IPS DF 6.9 (cell line): Measurements from ENCODE around the gene EEF2KMT.
"Not testable (repeated sequence)": the region's sequence is repeated elsewhere in the genome, so short reads cannot be mapped to it uniquely, and the experiment has no call there.

Source experiments
- DNase-seq: peaks from one replicate; pipeline ENCODE4 v3.0.0-alpha.2; 2013; ENCODE audit warnings: low read depth, low spot score
- H3K27ac ChIP-seq: one replicate; pipeline ENCODE4 v1.5.1; 2013; ENCODE audit warnings: low read length, control low read depth
- H3K27me3 ChIP-seq: 2 replicates; pipeline ENCODE4 v1.6.1; 2013; ENCODE audit warnings: mild to moderate bottlenecking, low read length; ENCODE audit not compliant: control insufficient read depth, insufficient read depth
- H3K36me3 ChIP-seq: 2 replicates; pipeline ENCODE4 v1.6.1; 2013; ENCODE audit warnings: low read length; ENCODE audit not compliant: control insufficient read depth, insufficient read depth
- H3K4me1 ChIP-seq: 2 replicates; pipeline ENCODE4 v1.6.1; 2013; ENCODE audit warnings: low read length; ENCODE audit not compliant: control insufficient read depth, insufficient read depth
- H3K4me3 ChIP-seq: 2 replicates; pipeline ENCODE4 v1.5.1; 2013; ENCODE audit warnings: mild to moderate bottlenecking, low read length
- H3K9me3 ChIP-seq: 2 replicates; pipeline ENCODE4 v1.6.1; 2013; ENCODE audit warnings: low read length, inconsistent platforms; ENCODE audit not compliant: control insufficient read depth, insufficient read depth
- WGBS: extraction: QIAGEN DNeasy Blood & Tissue Kit; methylation state at CpG from one replicate; pipeline ENCODE4 v1.1.7; 2013; ENCODE audit warnings: mixed read lengths, missing lambda C conversion rate; ENCODE audit not compliant: insufficient read length, insufficient coverage; 5-methylcytosine and 5-hydroxymethylcytosine counted together

Gene EEF2KMT

GRCh38 chr16:5097470-5098220, at the start of gene EEF2KMT:
Gene EEF2KMT (minus strand): TSS chr16:5097795. CDS start chr16:5097739, 56 bp downstream.
- peak within 1 kb of the TSS; percentile 65 for H3K4me3 ChIP-seq
- not testable (repeated sequence) for H3K27me3 ChIP-seq, H3K9me3 ChIP-seq, H3K4me1 ChIP-seq, H3K27ac ChIP-seq, H3K36me3 ChIP-seq
- WGBS, result no CpG with 5 or more reads among the region's 67 CpGs
- peak; percentile 76 for DNase-seq

GRCh38 chr16:5144621-5144956, 47.0 kb upstream of the EEF2KMT start:
- WGBS, result no CpG with 5 or more reads among the region's 1 CpG
- DNase-seq, H3K27ac ChIP-seq: not testable (repeated sequence)

GRCh38 chr16:5143761-5144620, 46.4 kb upstream of the EEF2KMT start:
- WGBS, result no CpG with 5 or more reads among the region's 7 CpGs
- no peak for DNase-seq

More at GRCh38 chr16:5144621-5144956, 47.0 kb upstream of the EEF2KMT start:
- not testable (repeated sequence) for H3K9me3 ChIP-seq, H3K36me3 ChIP-seq, H3K4me1 ChIP-seq, H3K27me3 ChIP-seq, H3K4me3 ChIP-seq

GRCh38 chr16:5140151-5140550, 42.6 kb upstream of the EEF2KMT start:
- not testable (repeated sequence) for H3K27me3 ChIP-seq, H3K9me3 ChIP-seq, H3K4me1 ChIP-seq, DNase-seq, H3K27ac ChIP-seq, H3K4me3 ChIP-seq, H3K36me3 ChIP-seq
- no CpG with 5 or more reads among the region's 7 CpGs for WGBS

More at GRCh38 chr16:5143761-5144620, 46.4 kb upstream of the EEF2KMT start:
- Histone ChIP-seq H3K27ac (no peak overlapping the region), H3K4me3 (no peak overlapping the region), H3K27me3 (no peaks in the 10 kb centered on the region), H3K9me3 (no peaks in the 10 kb centered on the region), H3K4me1 (no peaks in the 10 kb centered on the region; the same call in 1 of the 2 replicates), H3K36me3 (no peaks in the 10 kb centered on the region)

- H3K4me3 ChIP-seq, H3K9me3 ChIP-seq, H3K36me3 ChIP-seq, H3K4me1 ChIP-seq, H3K27me3 ChIP-seq: not testable (repeated sequence)
- WGBS, result no CpG with 5 or more reads among the region's 13 CpGs
- peak overlapping the region; percentile 68 for H3K27ac ChIP-seq
- DNase-seq, result peak; percentile 31
These were observed 37.3 kb upstream of the EEF2KMT start for GRCh38 chr16:5134739-5135452.

- not testable (repeated sequence) for H3K27me3 ChIP-seq, H3K9me3 ChIP-seq, H3K36me3 ChIP-seq, H3K27ac ChIP-seq, H3K4me1 ChIP-seq, DNase-seq, H3K4me3 ChIP-seq
- WGBS, result no CpG with 5 or more reads among the region's 13 CpGs
These were observed 35.5 kb upstream of the EEF2KMT start for GRCh38 chr16:5132915-5133600.

GRCh38 chr16:5131467-5132004, 33.9 kb upstream of the EEF2KMT start:
- not testable (repeated sequence) for H3K36me3 ChIP-seq, H3K27ac ChIP-seq, H3K9me3 ChIP-seq, H3K4me3 ChIP-seq, H3K27me3 ChIP-seq, H3K4me1 ChIP-seq, DNase-seq
- WGBS, result no CpG with 5 or more reads among the region's 3 CpGs

- H3K4me1 ChIP-seq, H3K4me3 ChIP-seq, H3K27me3 ChIP-seq, DNase-seq, H3K27ac ChIP-seq, H3K36me3 ChIP-seq, H3K9me3 ChIP-seq: not testable (repeated sequence)
- WGBS, result no CpG with 5 or more reads among the region's 20 CpGs
These were observed 19.9 kb upstream of the EEF2KMT start for GRCh38 chr16:5117300-5118087.

GRCh38 chr16:5116780-5117295, 19.2 kb upstream of the EEF2KMT start:
- not testable (repeated sequence) for H3K36me3 ChIP-seq, H3K27me3 ChIP-seq, H3K27ac ChIP-seq, H3K9me3 ChIP-seq, H3K4me1 ChIP-seq, H3K4me3 ChIP-seq, DNase-seq
- WGBS, result no CpG with 5 or more reads among the region's 10 CpGs
